Measurements from ENCODE around the gene RBL2. TPM values are rescaled to one million over a fixed set of nuclear protein-coding genes. Genes with fewer than 3 reads are reported as not detected.
"Not testable (repeated sequence)": the region's sequence is repeated elsewhere in the genome, so short reads cannot be mapped to it uniquely, and the experiment has no call there.

Gene RBL2
- polyA plus RNA-seq, 1 donor = 123 TPM

DNA sequence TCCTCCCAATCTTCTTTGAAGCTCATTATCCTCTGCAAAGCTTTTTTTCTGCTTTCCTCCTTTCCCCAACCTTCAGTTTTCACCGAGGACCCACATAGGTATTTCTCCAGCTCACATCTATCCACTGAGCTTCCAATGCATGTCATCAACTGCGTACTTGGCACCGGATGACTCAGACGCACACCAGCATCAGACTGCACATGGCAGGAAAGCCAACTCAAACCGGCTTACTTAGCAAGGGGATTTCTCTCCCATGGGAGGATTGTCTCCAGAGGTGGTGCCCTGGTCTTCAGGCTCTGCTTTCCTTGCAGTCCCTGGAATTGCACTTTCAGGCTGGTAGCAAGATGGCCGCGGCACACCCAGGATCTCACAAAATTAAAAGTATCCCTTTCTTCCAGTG is 70.4 kb downstream of the RBL2 start:
- no peak for DNase-seq

DNA sequence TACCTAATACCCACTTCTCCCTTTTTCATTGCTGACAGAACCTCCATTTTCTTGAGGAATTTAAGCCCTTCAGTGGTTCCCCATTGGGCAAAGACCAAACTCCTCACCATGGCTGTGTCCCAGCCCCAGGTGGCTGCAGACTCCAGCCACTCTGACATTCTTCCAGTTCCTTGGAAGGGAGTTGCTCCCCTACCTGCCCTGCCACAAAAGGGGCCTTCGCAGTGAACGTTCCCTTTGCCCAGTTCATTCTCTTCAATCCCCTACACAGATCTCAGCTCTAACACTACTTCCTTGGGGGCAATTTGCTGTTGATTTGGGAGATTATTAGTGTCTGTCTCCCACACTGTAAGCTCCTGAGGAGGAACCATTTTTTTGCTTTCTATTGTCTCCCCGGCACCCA is 72.0 kb downstream of the RBL2 start:
- no peak for DNase-seq

DNA sequence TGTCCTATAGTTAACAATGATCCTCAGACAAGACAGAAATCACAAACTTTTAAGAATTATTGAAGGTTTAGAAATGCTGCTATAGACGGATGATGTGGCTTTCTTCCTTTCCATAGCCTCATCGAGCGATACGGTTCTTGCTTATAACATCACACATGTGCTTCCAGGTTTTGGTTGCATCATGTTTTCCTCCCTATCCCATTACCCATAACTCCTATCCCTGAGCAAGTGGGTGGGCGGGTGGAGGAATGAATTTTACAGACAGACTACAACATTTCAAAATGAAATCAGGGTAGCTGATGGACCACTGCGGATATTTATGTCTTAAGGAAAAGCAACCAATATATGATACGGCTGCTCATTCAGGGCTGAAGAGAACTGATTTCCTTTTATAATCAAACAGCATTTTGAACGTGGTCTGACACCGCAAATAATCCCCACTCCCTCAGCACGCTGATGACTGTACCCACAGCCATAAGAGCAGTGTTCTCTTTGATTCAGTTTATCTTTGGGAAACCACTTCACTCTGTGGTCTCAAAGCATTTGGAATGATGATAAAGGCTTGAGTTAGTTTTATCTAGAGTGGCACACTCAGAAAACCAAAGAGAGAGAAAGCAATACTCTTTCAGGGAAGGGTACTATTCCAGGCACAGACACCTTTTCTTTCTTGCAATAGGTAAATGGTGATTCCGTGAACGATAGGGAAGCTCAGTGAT is 73.4 kb downstream of the RBL2 start:
- DNase-seq = no peak

DNA sequence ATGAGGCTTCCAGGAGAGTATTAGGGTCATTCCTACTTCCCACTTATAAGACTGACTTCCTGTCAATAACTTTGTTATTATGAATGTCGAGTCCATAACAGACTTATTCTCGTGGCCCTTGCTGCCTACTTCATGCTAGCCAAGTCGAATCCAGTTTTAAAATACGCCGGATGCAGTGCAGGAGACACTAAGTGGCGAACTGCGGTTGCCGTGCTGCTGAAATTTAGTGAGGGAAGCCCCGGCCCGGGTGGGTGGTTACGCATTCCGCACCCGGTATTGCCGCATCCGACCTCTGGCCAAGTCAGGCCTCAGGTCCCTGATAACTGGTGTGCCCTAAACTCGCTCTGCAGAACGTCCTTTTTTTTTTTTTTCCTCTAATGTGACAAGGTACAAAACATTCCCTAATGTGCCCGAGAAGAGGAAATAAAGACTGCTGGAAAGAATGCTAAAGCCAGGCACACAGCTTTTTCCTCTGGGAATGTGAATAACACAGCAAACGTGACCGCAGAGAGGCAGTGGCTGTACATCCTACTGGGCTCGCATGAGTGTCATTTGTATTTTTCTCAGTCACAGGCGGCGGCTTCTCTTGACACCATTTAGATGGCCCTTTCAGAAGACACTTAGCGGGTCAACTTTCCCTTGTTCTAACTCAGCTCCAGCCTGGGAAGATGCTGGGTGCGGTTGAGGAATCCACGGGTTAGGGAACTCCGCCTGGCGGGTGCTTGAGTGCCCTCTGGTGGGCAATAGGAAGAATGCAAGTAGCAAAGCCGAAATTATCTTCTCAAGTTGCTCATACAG is 75.8 kb downstream of the RBL2 start:
- DNase-seq = peak; percentile 68

DNA sequence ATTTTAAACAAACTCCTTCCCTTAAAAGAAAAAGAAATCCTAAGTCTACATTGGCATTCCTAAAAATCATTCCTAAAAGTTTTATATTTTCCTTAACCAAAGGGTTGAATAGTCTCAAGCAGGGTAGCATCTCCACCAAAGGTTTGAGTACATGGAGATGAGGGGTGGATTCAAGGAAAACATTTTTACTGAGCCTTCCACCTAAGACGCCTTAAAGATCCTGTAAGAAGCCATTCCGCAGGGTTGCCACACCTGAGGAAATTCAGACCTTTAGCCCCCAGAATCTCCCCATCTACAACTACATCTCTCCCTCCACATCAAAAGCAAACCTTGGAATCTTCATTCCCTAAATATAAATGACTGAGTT is 76.4 kb downstream of the RBL2 start:
- no peak for DNase-seq

DNA sequence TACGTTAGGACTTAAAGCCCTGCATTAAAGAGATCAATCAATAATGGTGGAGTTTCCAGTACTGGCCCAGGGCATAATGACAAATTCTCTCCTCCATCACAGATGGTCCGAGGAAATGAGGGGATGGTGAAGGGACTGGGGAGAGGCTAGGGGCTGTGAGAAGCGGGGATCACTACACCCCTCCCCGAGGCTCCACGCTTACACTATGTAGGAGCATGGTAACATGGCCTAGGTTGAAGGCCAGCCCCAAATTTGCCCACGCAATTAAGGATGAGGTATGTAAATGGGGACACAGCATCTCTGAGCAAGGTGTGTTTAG is 76.8 kb downstream of the RBL2 start:
- no peak for DNase-seq

DNA sequence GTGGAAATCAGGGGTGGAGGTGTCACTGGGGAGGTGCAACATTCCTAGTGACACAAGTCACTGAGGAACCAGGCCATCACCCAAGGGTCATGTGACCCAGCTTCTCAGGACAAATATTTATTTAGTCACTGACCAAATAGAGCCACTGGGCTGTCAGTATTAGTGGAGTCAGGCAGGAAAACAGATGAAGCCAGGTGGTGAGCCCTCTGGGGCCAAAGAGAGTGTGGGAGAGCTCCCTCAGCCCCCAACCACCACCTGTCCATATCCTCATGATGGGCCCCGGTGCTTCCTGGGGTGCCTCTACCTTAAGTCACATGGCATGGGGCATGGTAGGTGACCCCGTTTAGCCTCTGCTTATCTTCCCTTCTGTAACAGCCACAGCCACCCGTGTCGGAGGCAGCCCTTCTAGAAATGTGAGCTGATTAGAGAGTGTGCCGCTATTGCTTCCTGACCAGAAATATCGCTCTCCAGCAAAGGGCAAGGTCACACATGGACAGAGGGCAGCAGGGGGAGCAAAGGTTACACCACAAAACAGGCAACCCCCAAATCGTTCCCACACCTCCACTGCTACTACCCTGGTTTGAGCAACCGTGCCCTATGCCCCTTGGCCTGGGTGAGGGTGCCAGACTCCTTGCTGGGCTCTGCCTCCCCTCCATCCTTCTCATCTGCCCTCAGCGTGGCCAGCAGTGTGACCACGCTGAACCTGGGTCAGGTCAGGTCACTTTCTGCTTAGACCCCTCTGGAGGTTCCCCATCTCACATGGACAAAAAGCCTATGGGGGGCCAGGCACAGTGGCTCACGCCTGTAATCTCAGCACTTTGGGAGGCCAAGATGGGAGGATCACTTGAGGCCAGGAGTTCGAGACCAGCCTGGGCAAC is 77.4 kb downstream of the RBL2 start:
- DNase-seq = no peak

DNA sequence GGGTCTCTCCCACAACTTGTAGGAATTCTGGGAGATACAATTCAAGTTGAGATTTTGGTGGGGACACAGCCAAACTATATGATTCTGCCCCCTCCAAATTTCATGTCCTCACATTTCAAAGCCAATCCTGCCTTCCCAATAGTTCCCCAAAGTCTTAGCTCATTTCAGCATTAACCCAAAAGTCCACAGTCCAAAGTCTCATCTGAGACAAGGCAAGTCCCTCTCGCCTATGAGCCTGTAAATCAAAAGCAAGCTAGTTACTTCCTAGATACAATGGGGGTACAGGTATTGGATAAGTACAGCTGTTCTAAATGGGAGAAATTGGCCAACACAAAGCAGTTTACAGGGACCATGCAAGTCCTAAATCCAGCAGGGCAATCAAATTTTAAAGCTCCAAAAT is 78.5 kb downstream of the RBL2 start:
- not testable (repeated sequence) for DNase-seq

DNA sequence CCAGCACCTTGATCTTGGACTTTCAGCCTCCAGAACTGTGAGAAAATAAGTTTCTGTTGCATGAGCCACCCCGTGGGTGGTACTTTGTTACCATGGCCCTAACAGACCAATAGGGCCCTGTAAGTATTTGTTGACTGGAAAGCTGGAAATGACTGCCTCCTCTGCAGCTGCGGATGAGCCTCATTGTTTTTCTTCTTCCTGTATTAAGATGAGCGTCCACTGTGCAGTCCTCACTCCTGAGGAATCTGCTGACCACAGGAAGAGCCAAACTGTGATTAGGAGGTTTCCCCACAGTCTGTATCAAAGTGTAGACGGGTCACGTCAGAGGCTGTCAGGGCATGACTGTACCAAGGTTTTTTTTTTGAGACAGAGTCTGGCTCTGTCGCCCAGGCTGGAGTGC is 81.0 kb downstream of the RBL2 start:
- no peak for DNase-seq

DNA sequence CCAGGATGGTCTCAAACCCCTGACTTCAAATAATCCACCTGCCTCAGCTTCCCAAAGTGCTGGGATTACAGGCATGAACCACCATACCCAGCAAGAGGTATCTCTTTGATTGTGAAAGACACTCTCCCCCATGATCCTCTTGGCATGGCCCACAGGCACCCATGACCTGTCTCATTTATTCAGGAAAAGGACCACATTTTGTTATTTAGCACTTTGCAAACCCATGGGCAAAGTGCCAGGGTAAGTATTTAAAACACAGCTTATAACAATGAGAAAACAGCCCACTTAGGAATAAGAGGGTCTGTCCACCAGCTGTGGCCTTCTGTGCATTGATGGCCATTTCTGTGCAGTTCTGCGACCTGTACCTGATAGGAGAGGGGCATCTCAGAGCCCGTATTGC is 81.5 kb downstream of the RBL2 start:
- no peak for DNase-seq

DNA sequence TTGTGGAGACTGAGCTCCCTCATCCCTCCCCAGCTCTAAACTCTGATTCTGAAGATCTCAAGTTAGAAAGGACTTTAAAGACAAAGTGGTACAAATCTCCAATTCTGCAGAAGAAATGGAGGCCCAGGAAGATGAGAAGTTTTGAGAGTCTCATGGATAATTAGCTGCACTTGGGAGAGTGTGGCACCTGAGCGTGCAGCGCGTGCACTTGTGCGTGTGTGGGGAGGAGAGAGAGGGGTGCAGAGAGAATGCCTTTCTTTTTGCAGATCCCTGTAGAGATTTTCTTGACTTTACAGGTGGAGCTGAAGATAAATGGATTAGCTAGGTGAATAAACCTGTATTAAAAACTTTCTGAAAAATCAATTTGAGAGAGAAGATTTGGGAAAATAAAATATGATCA is 83.6 kb downstream of the RBL2 start:
- no peak for DNase-seq

DNA sequence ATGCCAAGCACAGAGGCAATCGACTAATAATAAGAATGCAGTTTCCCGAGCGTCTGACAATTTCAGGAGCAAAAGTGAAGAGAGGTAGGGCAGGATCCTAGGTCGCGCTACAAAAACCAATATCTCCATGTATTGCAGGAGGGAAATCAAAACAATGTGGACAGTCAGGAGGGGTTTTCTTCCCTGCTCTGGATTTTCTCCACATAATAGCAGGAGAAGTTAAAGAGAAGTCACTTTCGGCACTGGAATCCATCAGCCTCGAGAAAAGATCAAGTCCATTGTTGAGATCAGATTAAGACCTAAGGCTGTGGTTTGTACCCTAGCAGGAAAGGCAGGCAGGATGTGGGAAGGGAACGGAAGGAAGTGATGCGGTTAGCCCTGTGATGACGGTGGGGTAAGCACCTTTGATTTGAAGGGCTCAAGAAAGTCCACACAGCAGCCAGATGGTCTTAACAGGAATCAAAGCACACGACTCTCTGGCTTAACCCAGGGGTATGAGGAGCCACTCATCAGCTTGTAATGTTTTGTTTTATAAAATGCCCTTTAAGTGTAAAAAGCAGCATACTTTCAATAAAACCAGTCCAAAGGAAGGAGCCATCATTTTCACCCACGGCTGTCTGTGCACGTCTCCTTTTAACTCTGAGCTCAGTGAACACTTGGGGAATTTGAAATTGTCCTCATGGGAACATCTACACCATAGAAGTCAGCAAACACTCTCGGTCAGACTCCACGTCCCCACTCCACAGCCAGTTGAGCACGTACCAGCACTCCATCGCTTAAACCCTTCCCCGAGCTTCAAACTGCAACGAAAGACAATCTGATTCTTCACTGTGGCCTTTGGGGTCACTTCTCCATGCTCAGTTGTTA is 84.5 kb downstream of the RBL2 start:
- DNase-seq = no peak

DNA sequence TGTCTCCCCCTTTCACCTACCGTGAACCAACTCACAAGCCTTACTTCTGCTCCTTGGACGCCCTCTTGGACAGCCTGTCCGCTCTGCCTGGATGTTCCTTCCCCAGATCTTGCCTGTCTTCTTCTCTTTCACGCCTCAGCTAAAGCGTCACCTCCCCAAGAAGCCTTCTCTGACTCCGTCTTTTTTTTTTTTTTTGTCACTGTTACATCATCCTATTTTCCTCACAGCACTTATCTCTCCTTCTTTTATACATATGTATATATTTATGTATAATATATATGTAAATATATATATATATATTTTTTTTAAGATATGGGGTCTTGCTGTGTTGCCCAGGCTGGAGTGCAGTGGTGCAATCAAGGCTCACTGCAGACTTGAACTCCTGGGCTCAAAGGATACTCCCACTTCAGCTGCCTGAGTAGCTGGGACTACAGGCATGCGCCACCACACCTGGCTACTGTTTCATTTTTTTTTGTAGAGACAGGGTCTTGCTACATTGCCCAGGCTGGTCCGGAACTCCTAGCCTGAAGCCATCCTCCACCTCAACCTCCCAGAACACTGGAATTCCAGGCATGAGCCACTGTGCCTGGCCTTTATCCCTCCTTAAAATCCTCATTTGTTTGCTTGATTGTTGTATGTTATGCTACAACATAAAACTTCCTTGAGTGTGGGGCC is 85.3 kb downstream of the RBL2 start:
- no peak for DNase-seq

DNA sequence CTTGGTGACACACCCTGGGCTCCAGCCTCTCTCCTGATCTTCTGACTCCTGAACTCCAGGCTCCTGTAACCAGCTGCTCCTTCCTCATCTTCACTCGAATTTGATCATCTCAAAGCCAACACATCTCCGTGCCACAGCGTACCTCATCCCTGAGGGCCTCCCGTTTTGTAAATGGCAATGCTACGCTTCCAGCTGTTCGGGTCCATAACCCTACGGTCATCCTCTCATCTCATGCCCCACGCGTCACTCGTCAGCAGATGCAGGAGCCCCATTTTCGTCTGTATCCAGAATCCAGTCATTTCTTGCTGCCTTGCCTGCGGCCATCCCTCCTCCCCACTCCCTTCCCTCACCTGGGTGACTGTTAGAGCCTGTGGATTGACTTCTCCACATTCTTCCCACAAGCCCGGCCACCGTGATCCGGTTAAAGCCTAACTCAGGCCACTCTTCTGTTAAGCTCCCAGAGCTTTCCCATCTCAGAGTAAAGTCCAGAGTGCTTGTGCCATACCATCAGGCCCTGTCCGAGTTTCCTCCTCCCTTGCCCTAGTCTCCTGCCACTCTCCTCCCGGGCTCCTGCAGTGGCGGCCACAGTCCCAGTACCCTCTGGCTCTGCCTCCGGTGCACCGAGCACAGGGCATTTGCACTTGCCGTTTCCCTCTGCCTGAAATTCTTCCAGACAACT is 89.0 kb downstream of the RBL2 start:
- no peak for DNase-seq

DNA sequence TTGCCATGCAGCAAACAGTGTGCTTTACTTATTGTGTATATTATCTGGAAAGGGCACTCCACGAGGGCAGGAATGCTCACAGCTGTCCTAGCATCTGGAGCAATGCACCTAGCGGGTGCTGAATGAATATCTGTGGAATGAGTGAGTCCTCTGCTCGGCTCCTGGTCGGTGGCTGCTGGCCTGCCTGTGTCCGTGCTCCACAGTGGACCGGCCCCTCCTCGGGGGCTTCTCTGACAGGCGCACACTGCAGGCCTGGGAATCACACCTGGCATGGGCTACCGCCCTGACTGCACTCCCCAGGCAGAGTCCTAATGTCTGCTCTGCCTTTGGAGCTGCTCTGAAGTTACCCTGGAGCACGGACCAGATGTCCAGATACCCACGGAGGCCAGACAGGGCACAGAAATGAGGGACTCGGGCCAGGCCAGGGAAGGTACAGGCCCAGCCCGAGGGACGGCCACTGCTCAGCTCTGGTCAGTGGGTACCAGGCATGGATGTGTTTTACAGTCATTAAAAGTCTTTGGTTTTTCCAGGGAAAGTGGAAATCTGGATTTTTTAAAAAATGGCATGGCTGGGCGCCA is 89.8 kb downstream of the RBL2 start:
- DNase-seq = no peak

DNA sequence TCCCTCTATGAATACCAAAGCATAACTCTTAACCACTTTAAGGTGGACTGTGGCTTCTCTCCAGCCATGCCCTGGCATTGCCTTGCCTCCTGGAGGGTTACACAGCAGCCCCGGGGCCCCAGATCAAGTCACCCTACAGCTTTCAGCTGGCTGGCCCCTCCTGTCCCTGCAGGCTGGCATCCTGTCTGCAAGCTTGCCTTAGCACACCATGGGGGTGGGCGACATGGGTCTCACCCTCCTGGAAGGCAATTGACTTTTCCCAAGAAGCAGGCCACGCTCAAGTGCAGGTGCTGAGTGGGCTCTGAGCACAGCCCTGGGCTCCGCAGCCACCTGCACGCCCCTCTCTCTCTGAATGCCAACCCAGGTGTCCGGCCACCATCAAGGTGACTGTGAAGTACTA is 94.5 kb downstream of the RBL2 start:
- DNase-seq = no peak

DNA sequence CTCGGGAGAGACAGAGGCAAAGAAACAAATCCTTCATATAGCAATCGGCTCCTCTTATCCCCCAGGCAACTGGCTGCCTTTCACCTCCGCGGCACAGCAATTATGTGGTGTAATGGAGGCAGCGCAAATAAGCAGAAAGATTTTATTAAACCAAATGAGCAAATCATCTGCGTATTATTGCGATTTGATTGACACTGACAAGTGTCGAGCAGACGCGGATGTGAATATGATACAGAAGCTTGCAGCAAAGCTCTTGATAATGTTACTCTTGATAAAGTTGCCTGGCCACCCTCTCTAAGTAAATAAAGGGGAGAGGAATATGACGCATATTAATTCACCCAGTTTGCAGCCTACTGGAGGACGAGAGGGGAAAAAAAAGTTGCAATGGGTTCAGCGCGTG is 95.2 kb downstream of the RBL2 start:
- DNase-seq = no peak

DNA sequence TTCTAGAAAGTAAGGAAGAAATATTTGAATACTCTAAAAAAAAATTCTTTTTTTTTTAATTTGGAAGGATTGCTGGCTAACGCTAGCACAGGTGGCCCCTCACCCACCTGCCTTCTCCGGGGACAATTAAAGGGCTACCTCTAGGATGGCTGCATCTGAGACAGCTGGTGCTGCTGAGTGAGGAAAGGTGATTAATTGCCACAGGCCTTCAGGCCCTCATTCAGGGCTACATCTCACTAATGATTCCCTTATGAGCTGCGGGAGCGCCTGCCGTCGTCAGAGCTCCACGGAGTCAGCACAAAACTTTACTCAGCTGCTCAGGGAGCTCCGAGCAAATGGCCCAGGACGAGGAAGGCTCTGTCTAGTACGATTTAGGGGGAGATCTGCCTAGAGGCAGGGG is 95.8 kb downstream of the RBL2 start:
- DNase-seq = no peak

DNA sequence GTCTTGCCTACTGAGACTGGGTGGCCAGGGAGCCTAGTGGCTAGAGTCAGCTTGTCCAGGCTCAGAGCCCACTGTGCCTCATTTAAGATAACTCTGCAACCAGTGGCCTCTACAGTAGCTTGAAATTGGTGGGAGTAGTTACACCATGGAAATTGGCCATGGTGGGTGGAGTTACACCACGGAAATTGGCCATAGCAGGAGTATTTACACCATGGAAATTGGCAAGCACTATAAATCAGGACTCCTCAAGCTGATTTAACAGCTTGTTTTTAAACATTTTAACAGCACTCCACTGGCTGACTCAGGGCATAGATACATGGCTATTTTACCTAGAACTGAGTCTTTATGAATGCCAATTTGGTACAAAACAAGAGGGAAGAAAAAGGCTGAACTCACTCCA is 96.5 kb downstream of the RBL2 start:
- no peak for DNase-seq

DNA sequence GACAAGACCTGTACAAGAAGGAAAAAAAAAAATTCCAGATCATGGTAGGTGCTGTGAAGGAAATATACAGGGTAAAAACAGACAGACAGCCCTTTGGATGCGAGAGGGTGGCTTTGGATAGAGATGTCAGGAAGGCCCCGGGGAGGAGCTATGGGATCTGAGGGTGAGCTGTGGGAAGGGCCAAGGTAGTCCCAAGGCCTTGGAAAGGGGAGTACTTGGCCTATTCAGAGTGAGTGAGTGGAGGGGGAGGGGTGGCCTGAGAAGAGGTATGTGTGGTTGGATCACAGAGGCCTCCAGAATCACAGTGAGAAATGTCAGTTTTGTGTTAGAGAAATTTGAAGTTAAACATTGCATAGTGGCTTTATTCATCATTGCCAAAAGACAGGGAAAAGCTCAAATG is 99.9 kb downstream of the RBL2 start:
- no peak for DNase-seq

DNA sequence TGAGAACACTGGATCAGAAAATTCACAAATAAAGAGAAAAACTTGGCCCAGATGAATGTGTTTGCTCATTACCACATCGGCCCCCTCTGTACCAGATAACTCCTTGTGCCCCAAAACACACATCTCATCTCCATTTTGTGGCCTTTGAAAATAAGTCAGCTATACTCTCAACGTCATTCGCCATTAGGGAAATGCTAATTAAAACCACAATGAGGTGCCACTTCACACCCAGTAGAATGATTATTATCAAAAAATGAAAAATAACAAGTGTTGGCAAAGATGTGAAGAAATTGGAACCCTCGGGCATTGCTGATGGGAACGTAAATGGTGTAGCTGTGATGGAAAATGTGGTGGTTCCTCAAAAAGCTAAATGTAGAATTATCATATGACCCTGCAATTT is 103.4 kb downstream of the RBL2 start:
- DNase-seq = no peak
